G401.6 (cell line): Measurements from ENCODE around the gene APOL4.
"Not testable (repeated sequence)": the region's sequence is repeated elsewhere in the genome, so short reads cannot be mapped to it uniquely, and the experiment has no call there.

Source experiments
- FAIRE-seq: peaks from 2 replicates; lab custom pipeline; 2012; peaks lifted over from hg19 to GRCh38; lab: Jason Lieb, UNC

APOL4 gene

GRCh38 chr22:36229649-36230048, 28.0 kb upstream of the APOL4 start:
- FAIRE-seq, result not testable (repeated sequence)

GRCh38 chr22:36228944-36229343, 27.3 kb upstream of the APOL4 start:
- no peak for FAIRE-seq

GRCh38 chr22:36228369-36228768, 26.8 kb upstream of the APOL4 start:
- not testable (repeated sequence) for FAIRE-seq

- FAIRE-seq, result no peak
These were observed 26.2 kb upstream of the APOL4 start for GRCh38 chr22:36227806-36228205.

GRCh38 chr22:36227396-36227795, 25.8 kb upstream of the APOL4 start:
- no peak for FAIRE-seq

- FAIRE-seq, result no peak
These were observed 24.6 kb upstream of the APOL4 start for GRCh38 chr22:36226189-36226588.

- FAIRE-seq, result no peak
These were observed 23.8 kb upstream of the APOL4 start for GRCh38 chr22:36225333-36225922.

- no peak for FAIRE-seq
These were observed 22.6 kb upstream of the APOL4 start for GRCh38 chr22:36224245-36224644.

- no peak for FAIRE-seq
These were observed 21.9 kb upstream of the APOL4 start for GRCh38 chr22:36223504-36223903.

- FAIRE-seq, result no peak
These were observed 21.4 kb upstream of the APOL4 start for GRCh38 chr22:36222887-36223450.

GRCh38 chr22:36221799-36222751, 20.5 kb upstream of the APOL4 start:
- no peak for FAIRE-seq

GRCh38 chr22:36220451-36220921, 18.9 kb upstream of the APOL4 start:
- FAIRE-seq, result no peak

GRCh38 chr22:36218648-36219193, 17.1 kb upstream of the APOL4 start:
- no peak for FAIRE-seq

GRCh38 chr22:36215981-36216380, 14.4 kb upstream of the APOL4 start:
- FAIRE-seq, result no peak

GRCh38 chr22:36213586-36213985, 12.0 kb upstream of the APOL4 start:
- FAIRE-seq, result no peak

- FAIRE-seq, result no peak
These were observed 11.3 kb upstream of the APOL4 start for GRCh38 chr22:36212901-36213300.

- FAIRE-seq, result no peak
These were observed 9.7 kb upstream of the APOL4 start for GRCh38 chr22:36211237-36211861.

GRCh38 chr22:36210224-36210623, 8.6 kb upstream of the APOL4 start:
- FAIRE-seq, result no peak

- FAIRE-seq, result not testable (repeated sequence)
These were observed 7.9 kb upstream of the APOL4 start for GRCh38 chr22:36209488-36209908.

- no peak for FAIRE-seq
These were observed 7.3 kb upstream of the APOL4 start for GRCh38 chr22:36208914-36209313.

GRCh38 chr22:36208162-36208765, 6.7 kb upstream of the APOL4 start:
- no peak for FAIRE-seq

GRCh38 chr22:36206255-36206654, 4.6 kb upstream of the APOL4 start:
- no peak for FAIRE-seq
